RPMI7951 (cell line): ENCODE results near the gene ZNF513. TPM values are rescaled to one million over a fixed set of nuclear protein-coding genes. Genes with fewer than 3 reads are reported as not detected.
A peak's percentile ranks its signal among the peaks of the same experiment; 100 is the strongest.
"Not testable (repeated sequence)": the region's sequence is repeated elsewhere in the genome, so short reads cannot be mapped to it uniquely, and the experiment has no call there.

Source experiments
- DNase-seq: peaks from one replicate; pipeline ENCODE4 v3.0.0-alpha.2; 2012; ENCODE audit warnings: low read depth
- total RNA-seq: library from RNA; depleted of rRNA; stranded (reverse); fragments of >200 nt; shearing (Covaris generic); gene quantifications from 2 replicates; pipeline ENCODE4 v1.2.3, GENCODE V29; 2014; rRNA removed

The ZNF513 gene
- total RNA-seq: 7.9 and 8.8 TPM in 2 replicates

GRCh38 chr2:27380626-27381545 is at the start of gene ZNF513:
Gene ZNF513, minus strand, starts transcription at chr2:27380734. Its CDS starts 208 bp downstream, at chr2:27380526.
- DNase-seq: peak; percentile 93

GRCh38 chr2:27428978-27429541 is 48.5 kb upstream of the ZNF513 start:
- peak; percentile 88 for DNase-seq

DNA sequence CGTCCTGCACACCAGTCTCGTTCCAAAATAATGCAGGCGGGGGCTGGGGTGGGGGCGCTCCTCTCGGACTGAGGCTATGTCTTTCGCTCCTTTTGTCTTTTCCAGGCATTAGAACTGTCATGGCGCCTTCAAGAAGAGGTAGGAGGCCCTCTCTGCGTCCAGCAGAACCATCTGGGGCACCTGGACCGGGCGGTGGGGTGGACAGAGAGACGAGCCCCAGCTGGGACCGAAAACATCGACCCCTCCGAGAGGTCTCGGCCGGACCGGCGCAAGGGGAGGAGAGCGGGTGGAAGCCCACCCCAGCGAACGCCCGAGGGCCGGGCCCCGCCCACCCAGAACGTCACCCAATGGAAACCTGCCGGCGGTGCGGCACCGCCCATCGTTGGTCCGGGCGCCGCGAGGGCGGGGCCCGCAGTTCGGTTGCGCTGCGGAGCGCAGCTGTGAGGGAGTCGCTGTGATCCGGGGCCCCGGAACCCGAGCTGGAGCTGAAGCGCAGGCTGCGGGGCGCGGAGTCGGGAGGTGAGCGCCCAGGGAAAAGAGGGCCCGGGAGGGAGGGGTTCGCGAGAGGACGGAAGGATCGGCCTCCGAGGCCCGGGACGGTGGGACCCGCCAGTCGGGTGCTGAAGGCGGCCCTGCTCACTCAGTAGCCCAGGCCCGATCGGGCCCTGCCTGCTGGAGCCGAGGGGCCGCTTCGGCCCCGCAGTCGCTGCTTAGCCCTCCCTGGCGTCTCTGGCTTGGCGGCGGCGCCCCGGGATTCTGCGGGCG is 47.9 kb upstream of the ZNF513 start, which contains the start of gene NRBP1:
TSS of gene NRBP1 (plus strand) at position 419 of the 765 bp plus-strand sequence. CDS start 4,643 bp downstream, outside the sequence.
- DNase-seq: peak; percentile 90

DNA sequence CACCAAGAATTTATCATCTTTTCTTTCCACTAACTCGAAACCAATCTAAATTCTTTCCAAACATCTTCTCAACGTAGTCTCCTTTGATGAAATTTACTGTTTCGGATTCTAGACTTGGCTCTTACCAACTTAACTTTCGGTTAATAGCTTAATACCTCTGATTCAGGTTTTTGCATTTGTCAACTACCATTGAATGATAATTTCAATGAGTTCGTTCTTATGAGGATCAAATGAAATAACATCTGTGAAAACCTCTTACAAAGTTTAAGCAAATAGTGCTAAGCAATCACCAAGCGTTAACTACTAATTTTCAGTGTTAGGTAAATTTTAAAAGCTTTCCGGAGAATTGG is 47.3 kb upstream of the ZNF513 start:
- peak; percentile 41 for DNase-seq

DNA sequence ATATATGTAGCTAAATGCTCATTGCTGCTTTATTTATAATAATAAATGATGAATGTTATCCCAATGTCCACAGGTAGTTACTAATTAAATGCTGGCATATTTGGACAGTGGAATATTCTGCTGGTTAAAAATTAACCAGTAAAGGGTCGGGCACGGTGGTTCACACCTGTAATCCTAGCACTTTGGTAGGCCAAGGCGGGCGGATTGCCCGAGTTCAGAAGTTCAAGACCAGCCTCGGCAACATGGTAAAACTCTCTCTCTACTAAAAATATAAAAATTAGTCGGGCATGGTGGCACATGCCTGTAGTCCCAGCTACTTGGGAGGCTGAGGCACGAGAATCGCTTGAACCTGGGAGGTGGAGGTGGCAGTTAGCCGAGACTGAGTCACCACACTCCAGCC is 44.5 kb upstream of the ZNF513 start:
- DNase-seq: not testable (repeated sequence)

DNA sequence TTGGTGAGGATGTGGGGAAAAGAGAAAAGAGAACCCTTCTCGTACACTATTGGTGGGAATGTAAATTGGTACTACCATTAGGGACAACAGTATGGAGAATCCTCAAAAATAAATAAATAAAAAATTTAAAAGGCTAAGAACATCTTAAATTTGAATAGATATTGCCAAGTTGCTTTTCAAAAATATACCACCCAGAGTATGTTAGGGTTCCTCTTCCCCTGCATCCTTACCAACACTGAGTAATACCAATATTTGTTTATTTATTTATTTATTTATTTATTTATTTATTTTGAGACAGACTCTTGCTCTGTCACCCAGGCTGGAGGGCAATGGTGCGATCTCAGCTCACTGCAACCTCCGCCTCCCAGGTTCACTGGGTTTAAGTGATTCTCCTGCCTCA is 42.4 kb upstream of the ZNF513 start:
- no peak for DNase-seq

GRCh38 chr2:27421660-27422250 is 41.2 kb upstream of the ZNF513 start:
- no peak for DNase-seq

DNA sequence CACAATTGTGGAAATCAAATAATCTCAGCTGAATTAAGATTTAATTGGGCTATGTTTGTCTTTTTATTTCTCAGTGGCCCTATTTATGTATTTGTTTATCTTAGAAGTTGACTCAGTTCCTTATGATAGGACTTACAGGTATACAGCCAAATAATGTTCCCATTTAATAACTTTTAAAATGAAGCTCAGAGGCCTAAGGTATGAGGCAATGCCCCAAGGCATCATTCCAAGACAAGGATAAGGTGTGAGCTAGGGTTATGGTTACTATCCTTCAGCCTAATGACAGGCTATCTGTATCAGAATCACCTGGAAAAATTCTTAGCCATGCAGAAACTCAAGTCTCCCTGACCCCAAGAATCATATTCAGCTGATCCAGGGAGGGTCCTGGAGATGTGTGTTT is 40.5 kb upstream of the ZNF513 start:
- no peak for DNase-seq

- DNase-seq: no peak
Observed at GRCh38 chr2:27416151-27416550, 35.6 kb upstream of the ZNF513 start.

- no peak for DNase-seq
Observed at GRCh38 chr2:27412419-27413152, 32.1 kb upstream of the ZNF513 start.

DNA sequence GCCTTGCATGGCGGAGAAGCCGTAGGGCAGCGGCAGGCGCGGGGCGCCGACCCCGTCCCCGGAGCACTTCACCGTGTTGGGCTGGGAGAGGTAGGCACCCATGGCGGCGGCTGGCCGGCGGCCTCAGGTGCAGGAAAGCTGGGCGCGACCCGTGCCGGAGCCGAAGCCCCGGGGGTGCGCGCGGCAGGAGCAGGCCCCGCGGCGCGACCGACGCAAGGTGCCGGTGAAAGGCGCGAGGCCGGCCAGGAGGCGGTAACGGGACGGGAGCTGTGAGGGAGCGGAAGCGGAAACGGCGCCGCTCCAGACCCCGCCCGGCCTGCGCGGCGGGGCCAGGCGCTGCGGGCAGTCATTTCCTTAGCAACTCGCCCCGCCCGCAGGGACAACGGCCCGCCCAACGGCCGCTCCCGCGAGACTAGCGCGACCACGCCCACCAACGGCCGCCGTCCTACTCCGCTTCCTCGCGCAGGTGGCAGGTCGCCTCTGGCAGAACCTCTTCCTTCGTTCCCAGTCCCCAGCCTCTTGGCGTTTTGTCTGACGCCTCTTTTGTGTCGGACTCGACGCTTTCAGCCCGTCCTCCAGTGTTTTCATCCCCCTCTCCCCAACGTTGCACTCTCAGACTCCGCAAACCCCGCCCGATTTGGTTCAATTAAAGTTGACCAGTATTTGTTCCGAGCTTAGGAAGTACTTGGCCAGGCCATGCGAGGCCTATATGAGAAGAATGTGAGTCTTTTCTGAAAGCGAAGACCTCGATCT is 29.0 kb upstream of the ZNF513 start, which contains the start of gene PPM1G:
TSS of gene PPM1G (minus strand) at position 271 of the 753 bp plus-strand sequence. CDS start at position 102, 169 bp downstream.
- DNase-seq: peak; percentile 92

DNA sequence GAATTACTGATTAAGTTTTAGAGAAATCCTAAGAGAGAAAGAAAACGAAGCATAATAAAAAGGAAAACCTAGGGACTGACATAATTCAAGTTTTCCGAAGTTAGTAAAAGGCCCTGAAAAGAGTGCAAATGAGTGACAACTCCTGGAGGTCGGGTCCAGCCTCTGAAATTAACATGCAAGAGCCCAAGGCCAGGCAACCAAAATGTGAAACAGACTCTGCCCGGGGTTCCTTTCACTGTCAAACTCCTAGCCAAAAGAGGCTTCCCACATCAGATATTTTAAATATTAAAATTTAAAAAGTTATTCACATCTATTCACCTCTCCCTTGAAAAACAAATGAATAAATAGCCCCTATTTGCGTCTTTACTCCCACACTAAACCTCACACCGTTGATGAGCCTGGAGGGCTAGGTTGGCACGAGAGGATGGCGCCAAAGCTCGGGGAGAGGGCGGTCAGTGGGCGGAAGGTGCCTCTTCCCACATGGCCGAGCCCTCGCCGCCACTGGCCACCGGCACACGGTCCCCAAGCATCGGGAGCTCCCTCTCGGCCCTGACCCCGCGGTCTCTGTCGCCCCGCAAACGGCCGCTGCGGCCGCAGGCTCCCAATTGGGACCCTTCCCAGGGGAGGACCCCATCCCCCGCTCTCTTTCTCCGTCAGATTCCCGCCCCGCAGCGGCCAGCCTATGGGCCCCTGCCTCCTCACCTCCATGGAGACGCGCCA is 28.2 kb upstream of the ZNF513 start:
- DNase-seq: peak; percentile 25

DNA sequence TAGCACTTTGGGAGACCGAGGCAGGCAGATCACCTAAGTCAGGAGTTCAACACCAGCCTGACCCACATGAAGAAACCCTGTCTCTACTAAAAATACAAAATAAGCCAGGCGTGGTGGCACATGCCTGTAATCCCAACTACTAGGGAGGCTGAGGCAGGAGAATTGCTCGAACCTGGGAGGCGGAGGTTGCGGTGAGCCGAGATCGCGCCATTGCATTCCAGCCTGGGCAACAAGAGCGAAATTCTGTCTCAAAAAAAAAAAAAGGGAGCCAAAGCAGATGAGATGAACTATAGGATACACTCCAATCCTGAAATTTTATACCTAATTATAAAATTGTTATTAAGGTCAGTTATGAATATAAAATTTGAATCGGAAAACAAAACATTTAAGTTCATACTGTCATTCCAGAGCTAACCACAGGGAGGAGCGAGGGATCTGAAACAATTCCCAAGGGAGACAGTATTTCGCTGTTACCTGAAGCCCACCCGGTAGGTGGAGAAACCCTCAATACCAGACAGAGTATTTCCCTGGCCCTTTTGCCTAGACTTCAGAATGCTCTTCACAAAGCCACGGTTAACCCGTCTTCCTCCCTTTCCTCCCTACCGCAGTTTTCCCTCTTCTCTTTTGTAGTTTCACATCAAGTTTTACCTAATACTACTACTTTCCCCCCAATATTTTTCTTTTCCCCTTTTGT is 27.4 kb upstream of the ZNF513 start:
- peak; percentile 55 for DNase-seq

- no peak for DNase-seq
Observed at GRCh38 chr2:27400348-27401135, 20.0 kb upstream of the ZNF513 start.

DNA sequence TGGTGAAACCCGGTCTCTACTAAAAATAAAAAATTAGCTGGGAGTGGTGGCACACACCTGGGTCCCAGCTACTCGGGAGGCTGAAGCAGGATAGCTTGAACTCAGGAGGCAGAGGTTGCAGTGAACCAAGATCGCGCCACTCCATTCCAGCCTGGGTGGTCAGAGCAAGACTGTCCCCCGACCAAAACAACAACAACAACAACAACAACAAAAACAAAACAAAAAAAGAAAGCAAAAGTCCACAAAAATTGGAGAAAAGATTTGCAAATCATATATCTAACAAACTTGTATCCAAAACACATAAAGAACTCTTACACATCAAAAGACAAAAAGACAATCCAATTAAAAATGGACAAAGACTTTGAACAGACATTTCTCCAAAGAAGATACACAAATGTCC is 18.4 kb upstream of the ZNF513 start:
- no peak for DNase-seq

GRCh38 chr2:27393225-27393624 is 12.7 kb upstream of the ZNF513 start:
- DNase-seq: no peak

- no peak for DNase-seq
Observed at GRCh38 chr2:27390822-27391679, 10.5 kb upstream of the ZNF513 start.
